GM13977 (cell line): Measurements from ENCODE around the gene MTFP1.
"Not testable (repeated sequence)": the region's sequence is repeated elsewhere in the genome, so short reads cannot be mapped to it uniquely, and the experiment has no call there.

Source experiments
- DNase-seq: peaks from one replicate; pipeline ENCODE4 v3.0.0; 2012; ENCODE audit warnings: low spot score
- in situ Hi-C: fragments of 300-500 bp; cut with MboI; formaldehyde crosslinking; loops from one replicate; pipeline ENCODE4 v1.12.0; 2022; ENCODE audit warnings: low sequenced_read_pairs, low pct_unique_long_range_greater_than_20kb, mixed read lengths, inconsistent platforms; ENCODE audit not compliant: unreplicated experiment
- TF ChIP-seq, protein P1 (sequence below): IDR thresholded peaks from 2 replicates; pipeline ENCODE4 v1.5.1; 2012; ENCODE audit warnings: mild to moderate bottlenecking, control low read depth; ENCODE audit not compliant: insufficient read depth; ENCODE audit errors: extremely low read depth, missing control alignments

The MTFP1 gene

DNA sequence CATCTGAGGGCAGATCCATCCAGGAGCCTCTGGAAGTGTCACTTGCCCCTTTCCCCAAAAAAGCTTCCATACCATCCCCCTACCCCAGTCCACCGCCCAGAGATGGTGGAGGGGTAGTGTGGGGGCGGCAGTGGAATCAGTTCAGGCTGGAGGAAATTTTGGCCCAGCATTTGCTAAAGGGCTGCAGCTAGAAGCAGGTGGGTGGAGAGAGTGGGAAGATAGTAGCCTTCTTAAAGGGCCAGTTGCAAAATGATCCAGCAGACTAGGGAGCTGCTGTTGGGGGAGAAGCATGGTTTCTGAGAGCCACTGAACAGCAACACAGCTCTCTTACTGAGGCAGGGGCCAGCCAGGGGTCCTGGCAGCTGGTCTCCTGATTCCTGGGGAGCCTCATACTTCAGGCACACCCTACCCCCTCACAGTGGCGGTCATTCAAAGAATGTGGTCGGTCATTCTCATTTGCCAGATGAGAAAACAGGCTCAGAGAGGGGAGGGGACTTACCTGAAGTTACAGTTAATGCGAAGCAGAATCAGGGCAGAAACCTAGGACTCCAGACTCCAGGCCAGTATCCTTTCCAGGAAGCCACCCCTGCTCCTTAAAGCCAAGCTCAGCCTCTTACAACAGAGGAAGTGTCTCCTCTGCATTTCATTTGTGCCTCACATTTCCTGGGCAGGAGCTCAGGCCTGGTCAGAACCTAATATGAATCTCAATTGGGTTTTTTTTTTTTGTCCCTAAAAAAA lies 23.4 kb upstream of the MTFP1 start:
- TF ChIP-seq, protein P1, sequence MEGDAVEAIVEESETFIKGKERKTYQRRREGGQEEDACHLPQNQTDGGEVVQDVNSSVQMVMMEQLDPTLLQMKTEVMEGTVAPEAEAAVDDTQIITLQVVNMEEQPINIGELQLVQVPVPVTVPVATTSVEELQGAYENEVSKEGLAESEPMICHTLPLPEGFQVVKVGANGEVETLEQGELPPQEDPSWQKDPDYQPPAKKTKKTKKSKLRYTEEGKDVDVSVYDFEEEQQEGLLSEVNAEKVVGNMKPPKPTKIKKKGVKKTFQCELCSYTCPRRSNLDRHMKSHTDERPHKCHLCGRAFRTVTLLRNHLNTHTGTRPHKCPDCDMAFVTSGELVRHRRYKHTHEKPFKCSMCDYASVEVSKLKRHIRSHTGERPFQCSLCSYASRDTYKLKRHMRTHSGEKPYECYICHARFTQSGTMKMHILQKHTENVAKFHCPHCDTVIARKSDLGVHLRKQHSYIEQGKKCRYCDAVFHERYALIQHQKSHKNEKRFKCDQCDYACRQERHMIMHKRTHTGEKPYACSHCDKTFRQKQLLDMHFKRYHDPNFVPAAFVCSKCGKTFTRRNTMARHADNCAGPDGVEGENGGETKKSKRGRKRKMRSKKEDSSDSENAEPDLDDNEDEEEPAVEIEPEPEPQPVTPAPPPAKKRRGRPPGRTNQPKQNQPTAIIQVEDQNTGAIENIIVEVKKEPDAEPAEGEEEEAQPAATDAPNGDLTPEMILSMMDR = no peak
- in situ Hi-C loops = no loop called here
- DNase-seq = no peak

DNA sequence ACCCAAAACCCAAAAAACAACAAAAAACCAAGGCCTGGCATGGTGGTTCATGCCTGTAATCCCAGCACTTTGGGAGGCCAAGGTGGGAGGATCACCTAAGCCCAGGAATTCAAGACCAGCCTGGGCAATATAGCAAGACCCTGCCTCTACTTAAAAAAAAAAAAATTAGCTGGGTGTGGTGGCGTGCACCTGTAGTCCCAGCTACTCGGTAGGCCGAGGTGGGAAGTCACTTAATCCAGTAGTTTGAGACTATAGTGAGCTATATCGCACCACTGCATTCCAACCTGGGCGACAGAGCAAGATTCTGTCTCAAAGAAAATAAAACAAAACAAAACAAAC lies 22.8 kb upstream of the MTFP1 start:
- DNase-seq, in situ Hi-C loops: not testable (repeated sequence)

DNA sequence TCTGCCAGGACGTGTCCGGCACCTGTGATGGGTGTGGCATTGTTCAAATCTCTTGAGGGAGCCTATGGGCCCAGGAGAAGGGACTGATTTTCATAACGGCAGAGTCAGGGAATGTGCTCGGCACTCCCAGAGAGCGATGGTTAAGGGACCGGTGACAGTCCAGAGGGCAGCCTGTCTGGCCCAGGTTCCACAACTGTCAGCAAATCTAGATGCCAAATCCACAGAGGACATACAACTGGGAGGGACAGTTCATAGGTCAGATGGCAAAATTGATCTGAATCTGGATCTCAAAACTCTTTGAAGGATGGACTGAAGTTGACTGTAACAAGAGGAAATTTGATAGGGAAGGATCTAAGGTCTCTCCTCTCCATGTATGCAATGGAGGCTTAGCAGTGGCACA lies 21.3 kb upstream of the MTFP1 start:
- TF ChIP-seq, protein P1 = no peak
- in situ Hi-C loops = no loop called here
- DNase-seq = no peak

DNA sequence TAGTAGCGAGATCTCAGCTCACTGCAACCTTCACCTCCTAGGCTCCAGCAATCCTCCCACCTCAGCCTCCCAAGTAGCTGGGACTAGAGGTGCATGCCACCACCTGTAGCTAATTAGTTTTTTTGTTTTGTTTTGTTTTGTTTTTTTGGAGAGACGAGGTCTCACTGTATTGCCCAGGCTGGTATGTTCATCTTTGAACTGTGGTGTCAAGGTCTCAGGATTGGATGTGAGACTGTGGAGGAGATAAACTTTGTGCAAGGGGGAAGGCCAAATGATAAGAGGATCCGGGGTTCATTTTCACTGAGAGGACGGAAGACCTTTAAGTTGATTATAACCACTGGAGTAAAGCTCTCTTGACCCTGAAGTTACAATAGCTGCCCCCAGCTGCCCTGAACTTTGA lies 19.8 kb upstream of the MTFP1 start:
- in situ Hi-C loops = no loop called here
- no peak for DNase-seq
- TF ChIP-seq, protein P1 = no peak

DNA sequence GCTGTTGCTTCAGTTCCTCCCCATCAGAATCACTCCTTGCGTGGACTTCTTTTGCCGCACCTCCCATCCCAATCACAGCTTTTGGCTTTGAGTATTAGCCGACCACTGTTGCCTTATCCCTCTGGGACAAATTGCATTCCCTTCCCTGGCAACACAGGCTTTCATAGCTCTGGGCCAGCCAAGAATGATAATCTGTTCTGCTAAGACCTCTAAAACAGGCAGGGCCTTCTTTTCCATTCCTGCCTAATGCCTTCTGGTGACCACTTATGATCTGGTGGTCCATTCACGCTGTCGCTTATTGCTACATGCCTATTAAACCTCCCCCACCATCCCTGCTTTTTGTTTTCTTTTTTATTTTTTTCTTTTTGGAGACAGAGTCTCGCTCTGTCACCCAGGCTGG lies 19.2 kb upstream of the MTFP1 start:
- in situ Hi-C loops = no loop called here
- TF ChIP-seq, protein P1 = no peak
- DNase-seq = no peak

DNA sequence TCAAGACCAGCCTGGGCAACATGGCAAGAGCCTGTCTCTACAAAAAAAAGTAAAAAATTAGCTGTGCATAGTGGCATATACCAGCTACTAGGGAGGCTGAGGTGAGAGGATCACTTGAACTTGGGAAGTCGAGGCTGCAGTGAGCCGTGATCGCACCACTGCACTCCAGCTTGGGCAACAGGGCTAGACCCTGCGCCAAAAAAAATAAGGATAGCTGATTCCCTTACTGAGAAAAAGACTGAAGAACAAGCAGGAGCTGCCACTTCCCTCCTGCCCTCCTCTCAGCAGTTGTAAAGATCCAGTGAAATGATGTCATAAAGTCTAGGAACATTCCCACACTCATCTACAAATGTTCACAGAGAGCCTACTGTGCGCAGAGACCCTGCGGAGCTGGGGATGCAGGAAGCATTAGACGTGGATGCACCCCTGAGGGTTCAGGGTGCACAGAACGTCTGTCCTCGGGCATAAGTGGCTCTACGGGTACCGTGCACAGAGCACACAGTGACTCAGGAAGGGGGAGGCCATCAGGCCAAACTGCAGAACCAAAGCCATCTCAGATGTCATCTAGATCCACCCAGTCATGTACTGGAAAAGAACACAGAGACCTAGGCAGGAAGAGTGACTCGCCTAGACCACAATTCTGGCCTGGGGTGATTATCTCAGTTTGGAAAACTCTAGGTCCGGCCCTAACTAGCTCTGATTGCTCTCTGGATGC lies 17.0 kb upstream of the MTFP1 start:
- DNase-seq = no peak
- TF ChIP-seq, protein P1 = no peak
- in situ Hi-C loops = no loop called here

DNA sequence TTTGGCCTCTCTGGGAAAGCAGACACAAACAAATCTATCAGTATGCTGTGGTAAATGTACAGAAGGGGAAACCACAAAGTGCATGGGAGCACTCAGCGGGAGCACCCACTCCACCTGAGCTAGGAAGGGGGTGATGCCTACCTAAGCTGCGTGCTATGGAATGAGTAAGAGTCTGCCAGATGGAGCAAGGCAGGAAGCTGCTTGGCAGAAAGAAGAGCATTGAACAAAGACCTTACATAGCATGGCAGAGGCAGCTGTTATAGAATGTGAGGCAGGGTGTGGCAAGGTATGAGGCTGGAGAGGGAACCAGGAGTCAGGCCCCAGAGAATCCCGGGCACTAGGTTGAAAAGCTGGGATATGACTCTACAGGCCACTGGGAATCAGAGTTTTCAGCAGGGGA lies 13.8 kb upstream of the MTFP1 start:
- TF ChIP-seq, protein P1 = no peak
- in situ Hi-C loops = no loop called here
- no peak for DNase-seq
